ENCODE data around the gene NECTIN4. TPM values are rescaled to one million over a fixed set of nuclear protein-coding genes. Genes with fewer than 3 reads are reported as not detected.

NECTIN4 gene
- total and polyA plus RNA-seq, 2 of the 8 experiments (the other 6 are each of a cell fraction or from before 2014, with no cell fraction given), result 0.19 to 0.71 TPM

- CTCF ChIA-PET (ENCODE audit: partially characterized antibody), result interaction anchor here (0.7 to 10.0 kb wide), 21 partner anchors 9 to 375 kb away, joined by 3 to 282 read pairs (median 4); partner anchors contain the start of genes ARHGAP30, F11R, ITLN2 and NECTIN4
Measured at GRCh38 chr1:161099090-161099802, 9.9 kb upstream of the NECTIN4 start.

More at GRCh38 chr1:161099090-161099802, 9.9 kb upstream of the NECTIN4 start:
- H2AK5ac ChIP-seq (ENCODE audit: low read depth, low read length), result no peak overlapping the region
- no peak overlapping the region for H3K4ac ChIP-seq (replicated peaks; ENCODE audit: insufficient read length, low read depth, low read length)
- peaks cover 3% of the 10 kb centered on the region; the same call in 1 of the 2 replicates for H3K79me1 ChIP-seq (ENCODE audit: low read depth, low read length)
- H3K18ac ChIP-seq (ENCODE audit: extremely low read depth, low read length), result no peak overlapping the region
- H3K9me3 ChIP-seq (ENCODE audit: insufficient read depth in 2 of 2, low read depth in 1 of 2, low read length in 1 of 2), result no peaks in the 10 kb centered on the region
- H3K4me2 ChIP-seq (ENCODE audit: insufficient read depth in 1 of 2, low read depth in 2 of 2, low read length in 2 of 2), result peak overlapping the region; percentile 48 to 99
- no peak overlapping the region for H2AFZ ChIP-seq (ENCODE audit: low read length)
- FAIRE-seq, result no peak
- H2BK20ac ChIP-seq (ENCODE audit: low read length), result no peak overlapping the region
- no peak overlapping the region for H2BK120ac ChIP-seq (replicated peaks; ENCODE audit: low read depth, low read length)
- H3K79me2 ChIP-seq (ENCODE audit: control insufficient read depth in 1 of 2, insufficient read depth in 2 of 2, low read length in 2 of 2), result peaks cover 0 to 5% of the 10 kb centered on the region in 2 experiments; a peak in 1 of 4 replicates
- no peaks in the 10 kb centered on the region for H3K27me3 ChIP-seq (replicated peaks in 1 of 4; ENCODE audit: control insufficient read depth in 3 of 4, extremely low read depth in 1 of 4, insufficient read depth in 3 of 4, low read length in 3 of 4)
- 85% methylated on average over 9 of the region's 9 CpGs; no CpG with 5 or more reads in 1 of the 2 experiments for WGBS, 2 experiments (ENCODE audit: extremely low coverage in 1 of 2, insufficient coverage in 1 of 2, insufficient read length in 1 of 2, insufficient replicate concordance in 2 of 2, low coverage in 1 of 2, low lambda C conversion rate in 2 of 2, missing lambda C conversion rate in 1 of 2)
- H4K8ac ChIP-seq (ENCODE audit: extremely low read depth, insufficient read depth, low read length), result no peak overlapping the region
- no peak overlapping the region for H3K14ac ChIP-seq (ENCODE audit: insufficient read length)
- H3K4me3 ChIP-seq (ENCODE audit: extremely low read depth in 1 of 4, insufficient read depth in 2 of 4, low read depth in 3 of 4, low read length in 4 of 4), result peak overlapping the region; percentile 63 to 89 (median 71); a peak in 6 of 8 replicates
- no peak for DNase-seq (ENCODE audit: low read depth in 1 of 2, low spot score in 2 of 2)
- H4K5ac ChIP-seq (ENCODE audit: insufficient read length, low read depth, low read length), result no peak overlapping the region
- H2BK15ac ChIP-seq (ENCODE audit: low read length), result no peak overlapping the region
- H3K4me1 ChIP-seq (replicated peaks in 1 of 4; ENCODE audit: control insufficient read depth in 3 of 4, insufficient read depth in 4 of 4, low read length in 3 of 4), result peaks cover 0 to 6% (median 0%) of the 10 kb centered on the region in 4 experiments; a peak in 2 of 7 replicates
- no peak overlapping the region for H3K23ac ChIP-seq (ENCODE audit: insufficient read length)
- H3K56ac ChIP-seq (replicated peaks; ENCODE audit: insufficient read length, low read depth, low read length), result no peak overlapping the region
- H4K20me1 ChIP-seq (replicated peaks in 1 of 2; ENCODE audit: control insufficient read depth in 1 of 2, insufficient read depth in 2 of 2, low read length in 2 of 2), result no peaks in the 10 kb centered on the region
- no peak overlapping the region for H3K27ac ChIP-seq (ENCODE audit: low read depth, low read length)
- TF ChIP-seq TAF7 (optimal IDR thresholded peaks at IDR 0.05; ENCODE audit: borderline replicate concordance, low read depth, low read length), result no peak
- TF ChIP-seq FOSL1 (IDR thresholded peaks at IDR 0.05; ENCODE audit: insufficient read depth, low read depth, low read length), result no peak
- peak; percentile 2 for TF ChIP-seq ASH2L (IDR thresholded peaks at IDR 0.05; ENCODE audit: low read length)
- H2BK5ac ChIP-seq (ENCODE audit: low read depth, low read length), result no peak overlapping the region
- no peak overlapping the region for H4K91ac ChIP-seq (replicated peaks; ENCODE audit: insufficient read length, low read length)
- POLR2A ChIA-PET (ENCODE audit: partially characterized antibody), result interaction anchor here (0.9 to 5.3 kb wide), 8 partner anchors 19 to 79 kb away, joined by 3 to 32 read pairs (median 5); partner anchors contain the start of genes DEDD, F11R, NIT1 and PFDN2
- no peak overlapping the region for H2BK12ac ChIP-seq (ENCODE audit: low read depth, low read length)
- H3K23me2 ChIP-seq (ENCODE audit: low read depth, low read length), result peaks cover 13% of the 10 kb centered on the region
- H3K9ac ChIP-seq (replicated peaks in 1 of 4; ENCODE audit: extremely low read depth in 1 of 4, low read depth in 3 of 4, low read length in 3 of 4), result peak overlapping the region in 1 of 4 experiments; percentile 50; a peak in 1 of 7 replicates
- peaks cover 0 to 14% (median 6%) of the 10 kb centered on the region in 4 experiments; a peak in 5 of 8 replicates for H3K36me3 ChIP-seq (ENCODE audit: control insufficient read depth in 2 of 4, insufficient read depth in 4 of 4, low read length in 3 of 4)
